Keratinocyte (primary cell): ENCODE data around the gene SLC1A2. TPM values are rescaled to one million over a fixed set of nuclear protein-coding genes. Genes with fewer than 3 reads are reported as not detected.

Experiments used
- DNase-seq: peaks from one replicate; pipeline ENCODE4 v3.0.0-alpha.2; 2011; ENCODE audit warnings: low read depth, missing footprints, low spot score
- FAIRE-seq: peaks from 2 replicates; lab custom pipeline; 2011; peaks lifted over from hg19 to GRCh38; lab: Jason Lieb, UNC
- H2AFZ ChIP-seq: 2 replicates; pipeline ENCODE4 v1.6.0; 2012; ENCODE audit warnings: low read length, control low read depth, inconsistent platforms; ENCODE audit not compliant: control insufficient read depth
- H3K27ac ChIP-seq: 2 replicates; pipeline ENCODE4 v1.5.1; 2011; ENCODE audit warnings: low read length; ENCODE audit not compliant: control insufficient read depth, insufficient read depth
- H3K27me3 ChIP-seq: 3 replicates; pipeline ENCODE4 v1.6.0; 2011; ENCODE audit warnings: low read length; ENCODE audit not compliant: control insufficient read depth, insufficient read depth; ENCODE audit errors: extremely low read depth
- H3K36me3 ChIP-seq, 2 experiments: 2 replicates in 1 of 2; 3 replicates in 1 of 2; pipeline ENCODE4 v1.5.1; 2011; ENCODE audit warnings: low read length in 2 of 2, mild to moderate bottlenecking in 1 of 2; ENCODE audit not compliant: control insufficient read depth in 2 of 2, insufficient read depth in 2 of 2; ENCODE audit errors: extremely low read depth in 1 of 2
- H3K4me1 ChIP-seq: 3 replicates; pipeline ENCODE4 v1.5.1; 2011; ENCODE audit warnings: low read length; ENCODE audit not compliant: control insufficient read depth, insufficient read depth; ENCODE audit errors: extremely low read depth
- H3K4me2 ChIP-seq: 3 replicates; pipeline ENCODE4 v1.6.0; 2011; ENCODE audit warnings: low read depth, low read length; ENCODE audit not compliant: control insufficient read depth, insufficient read depth; ENCODE audit errors: extremely low read depth
- H3K4me3 ChIP-seq, 3 experiments: fragments of 200-600 bp in 1 of 3; sonication (generic) in 1 of 3; 2 replicates in 2 of 3; 3 replicates in 1 of 3; pipeline ENCODE4 v1.5.1; 2011 to 2016; ENCODE audit warnings: low read length in 3 of 3, mild to moderate bottlenecking in 3 of 3, control low read depth in 2 of 3, inconsistent platforms in 1 of 3, low read depth in 1 of 3, mixed read lengths in 1 of 3, mixed run types in 1 of 3, moderate library complexity in 1 of 3; ENCODE audit not compliant: control insufficient read depth in 2 of 3, insufficient read depth in 2 of 3; ENCODE audit errors: extremely low read depth in 1 of 3
- H3K79me2 ChIP-seq: 2 replicates; pipeline ENCODE4 v1.6.0; 2012; ENCODE audit warnings: low read length; ENCODE audit not compliant: control insufficient read depth, insufficient read depth
- H3K9ac ChIP-seq: 3 replicates; pipeline ENCODE4 v1.6.0; 2011; ENCODE audit warnings: low read length; ENCODE audit not compliant: control insufficient read depth, insufficient read depth; ENCODE audit errors: extremely low read depth
- H3K9me1 ChIP-seq: 3 replicates; pipeline ENCODE4 v1.6.0; 2011; ENCODE audit warnings: low read length; ENCODE audit not compliant: control insufficient read depth, insufficient read depth; ENCODE audit errors: extremely low read depth
- H3K9me3 ChIP-seq: 2 replicates; pipeline ENCODE4 v1.5.1; 2012; ENCODE audit warnings: low read depth, low read length; ENCODE audit not compliant: control insufficient read depth
- H4K20me1 ChIP-seq: 3 replicates; pipeline ENCODE4 v1.6.0; 2011; ENCODE audit warnings: low read length; ENCODE audit not compliant: control insufficient read depth, insufficient read depth; ENCODE audit errors: extremely low read depth
- CTCF ChIP-seq, 3 experiments: IDR thresholded peaks in 1 of 3; conservative IDR thresholded peaks in 1 of 3; optimal IDR thresholded peaks in 1 of 3; 2 replicates in 2 of 3; 3 replicates in 1 of 3; pipeline versions ENCODE3 to v1.5.1; 2011; ENCODE audit warnings: low read length in 3 of 3, mild to moderate bottlenecking in 3 of 3, moderate library complexity in 2 of 3, control low read depth in 1 of 3, inconsistent platforms in 1 of 3; ENCODE audit not compliant: insufficient read depth in 2 of 3; ENCODE audit errors: extremely low read depth in 1 of 3
- EZH2 ChIP-seq: IDR thresholded peaks from one replicate; pipeline ENCODE4 v1.6.1; 2012; ENCODE audit warnings: inconsistent platforms, mild to moderate bottlenecking, low read length, moderate library complexity
- dilution Hi-C: fragments of 300-500 bp; cut with MboI; formaldehyde crosslinking; loops from one replicate; pipeline ENCODE4 v1.7.0; 2020; ENCODE audit warnings: low sequenced_read_pairs; ENCODE audit not compliant: extremely low pct_ligation_motif_present
- polyA plus RNA-seq, 5 experiments: library from polyadenylated mRNA; depleted of rRNA in 3 of 5; stranded (reverse) in 3 of 5; stranded (forward) in 1 of 5; unstranded in 1 of 5; fragments of >200 nt; gene quantifications; 1 replicate in 1 of 5; 2 replicates in 3 of 5; 3 replicates in 1 of 5; pipeline versions ENCODE4 v1.2.1 to v1.2.3, GENCODE V29; 2011 to 2012; ENCODE audit warnings: missing spikeins in 2 of 5, low read depth in 1 of 5, low replicate concordance in 1 of 5

The SLC1A2 gene
- polyA plus RNA-seq, 1 donor (not counting 4 experiments of a cell fraction or from before 2014, with no cell fraction given) = under 0.01 TPM

- Histone ChIP-seq H3K27me3 (peaks cover 1% of the 10 kb centered on the region), H3K27ac (no peak overlapping the region), H3K36me3 (no peaks in the 10 kb centered on the region), H3K4me3 (no peak overlapping the region), H3K9me1 (no peaks in the 10 kb centered on the region), H3K9ac (no peak overlapping the region), H2AFZ (no peak overlapping the region), H4K20me1 (no peaks in the 10 kb centered on the region), H3K79me2 (no peaks in the 10 kb centered on the region), H3K9me3 (no peaks in the 10 kb centered on the region), H3K4me1 (no peaks in the 10 kb centered on the region), H3K4me2 (no peak overlapping the region)
- DNase-seq (no peak), FAIRE-seq (no peak)
- dilution Hi-C loops = no loop called here
- no peak for TF ChIP-seq EZH2
- TF ChIP-seq CTCF (optimal IDR thresholded peaks at IDR 0.05 in 1 of 3, IDR thresholded peaks at IDR 0.05 in 1 of 3, conservative IDR thresholded peaks at IDR 0.05 in 1 of 3; ENCODE audit: extremely low read depth in 1 of 3, insufficient read depth in 2 of 3, low read length in 3 of 3) = no peak
These were observed 157.3 kb downstream of the SLC1A2 start for GRCh38 chr11:35262056-35262455.

GRCh38 chr11:35261197-35261596 is 158.2 kb downstream of the SLC1A2 start:
- no peaks in the 10 kb centered on the region for H3K4me1 ChIP-seq
- no peak for FAIRE-seq

More at GRCh38 chr11:35261197-35261596, 158.2 kb downstream of the SLC1A2 start:
- Histone ChIP-seq H3K27ac (no peak overlapping the region), H3K4me2 (no peak overlapping the region), H3K27me3 (peaks cover 5% of the 10 kb centered on the region), H3K36me3 (no peaks in the 10 kb centered on the region), H3K9ac (no peak overlapping the region), H3K79me2 (no peaks in the 10 kb centered on the region), H4K20me1 (no peaks in the 10 kb centered on the region), H3K9me3 (no peaks in the 10 kb centered on the region), H3K9me1 (no peaks in the 10 kb centered on the region), H3K4me3 (no peak overlapping the region), H2AFZ (no peak overlapping the region)
- no peak for DNase-seq
- dilution Hi-C loops = no loop called here
- TF ChIP-seq EZH2 = no peak
- TF ChIP-seq CTCF (optimal IDR thresholded peaks at IDR 0.05 in 1 of 3, IDR thresholded peaks at IDR 0.05 in 1 of 3, conservative IDR thresholded peaks at IDR 0.05 in 1 of 3; ENCODE audit: extremely low read depth in 1 of 3, insufficient read depth in 2 of 3, low read length in 3 of 3) = peak in 1 of 3 experiments; percentile 6
